Umbilical cord (tissue), 2 donors: Measurements from ENCODE around the gene TANK. TPM values are rescaled to one million over a fixed set of nuclear protein-coding genes. Genes with fewer than 3 reads are reported as not detected.
A peak's percentile ranks its signal among the peaks of the same experiment; 100 is the strongest.
"Not testable (repeated sequence)": the region's sequence is repeated elsewhere in the genome, so short reads cannot be mapped to it uniquely, and the experiment has no call there.

Experiments
- DNase-seq: peaks from one replicate; pipeline ENCODE4 v3.0.0-alpha.2; 2015; ENCODE audit warnings: low spot score
- total RNA-seq: library from RNA; depleted of rRNA; stranded (reverse); fragments of >200 nt; gene quantifications from one replicate; pipeline ENCODE4 v1.2.3, GENCODE V29; 2014; ENCODE audit warnings: low replicate concordance; ENCODE audit not compliant: insufficient read depth

The TANK gene
- total RNA-seq, result 134 TPM

DNA sequence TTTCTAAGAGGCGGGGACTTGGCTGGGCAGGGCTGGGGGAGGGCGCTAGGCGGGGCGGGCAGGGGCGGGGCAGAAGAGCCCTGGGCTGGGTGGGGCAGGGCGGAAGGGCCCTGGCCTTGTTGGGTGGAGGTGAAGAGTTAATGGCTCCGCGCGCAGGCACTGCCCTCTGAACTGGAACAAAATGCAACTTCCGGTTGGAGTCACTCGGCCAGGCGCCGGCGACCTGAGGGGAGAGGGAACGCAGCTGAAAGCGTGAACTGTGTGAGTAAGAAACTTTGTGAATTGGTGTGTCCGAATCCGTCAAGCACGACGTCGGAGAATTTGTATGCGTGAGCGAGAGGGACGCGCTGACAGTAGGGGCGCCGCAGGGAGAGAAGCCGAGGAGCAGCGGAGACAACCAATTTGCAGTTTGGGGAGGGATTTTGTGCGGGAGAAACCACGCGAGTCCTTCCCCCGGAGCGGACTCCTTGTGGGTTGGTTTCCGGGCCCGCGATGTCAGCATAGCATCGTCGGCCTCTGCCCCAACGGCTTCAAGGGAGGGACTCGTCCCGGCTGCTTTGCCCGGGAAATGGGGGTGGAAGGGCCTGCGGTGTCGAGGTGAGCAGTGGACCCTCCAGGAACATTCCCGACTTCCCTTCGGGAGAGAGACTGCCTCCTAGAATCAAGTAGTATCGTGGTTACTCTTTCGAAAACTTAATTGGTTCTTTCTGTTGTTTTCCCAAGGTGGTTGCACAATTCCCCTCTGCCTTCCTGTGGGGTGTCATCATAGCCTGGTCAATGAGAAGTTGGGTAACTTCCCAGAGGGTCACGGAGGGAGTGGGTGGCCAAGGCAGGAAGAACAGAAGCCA lies at the start of gene TANK:
Gene TANK (plus strand): TSS at position 203 of the 848 bp plus-strand sequence. CDS start 19,235 bp downstream, outside the sequence.
- peak; percentile 95 for DNase-seq

- no peak for DNase-seq
Observed at GRCh38 chr2:161111531-161111930, 48.7 kb upstream of the TANK start.

DNA sequence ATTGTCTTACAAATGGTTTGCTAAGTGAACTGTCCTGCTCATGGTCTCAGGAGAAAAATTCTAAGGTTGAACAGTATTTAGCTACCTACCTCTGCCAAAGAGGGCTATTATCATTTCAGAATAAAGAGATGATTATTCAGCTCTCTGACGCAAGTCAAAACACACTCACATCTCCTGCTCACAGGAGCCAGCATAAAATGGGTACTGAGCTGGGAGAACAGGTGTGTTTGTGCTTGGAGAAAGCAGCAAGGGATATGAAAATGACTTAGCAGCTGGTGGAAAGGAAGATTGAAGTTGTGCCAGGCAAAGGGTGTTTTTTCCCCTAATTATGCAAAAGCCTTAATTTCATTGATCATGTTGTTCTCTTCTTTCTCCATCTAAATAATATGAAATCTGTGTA lies 47.3 kb upstream of the TANK start:
- no peak for DNase-seq

GRCh38 chr2:161113693-161114575 lies 46.3 kb upstream of the TANK start:
- DNase-seq, result no peak

- no peak for DNase-seq
Observed at GRCh38 chr2:161115205-161115604, 45.0 kb upstream of the TANK start.

GRCh38 chr2:161115605-161116380 lies 44.4 kb upstream of the TANK start:
- peak; percentile 12 for DNase-seq

DNA sequence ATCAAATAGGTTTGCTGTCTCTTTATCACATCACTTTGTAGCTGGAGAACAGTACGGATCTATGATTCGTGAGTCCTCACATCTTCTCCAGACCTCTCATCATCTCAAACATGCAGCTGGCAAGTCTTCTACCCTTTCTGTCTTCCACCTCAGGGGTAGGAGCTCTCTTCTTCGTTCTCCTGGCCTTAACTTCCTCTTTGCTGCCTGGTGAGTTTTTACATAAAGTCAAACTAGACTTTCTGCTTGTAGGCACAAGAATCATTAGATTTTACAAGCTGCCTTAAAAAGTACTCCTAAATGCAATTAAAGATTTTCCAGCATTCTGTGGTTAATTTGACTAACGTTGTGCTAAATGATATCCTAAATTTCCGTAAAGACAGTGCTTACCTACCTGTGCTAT lies 43.7 kb upstream of the TANK start:
- DNase-seq, result no peak

DNA sequence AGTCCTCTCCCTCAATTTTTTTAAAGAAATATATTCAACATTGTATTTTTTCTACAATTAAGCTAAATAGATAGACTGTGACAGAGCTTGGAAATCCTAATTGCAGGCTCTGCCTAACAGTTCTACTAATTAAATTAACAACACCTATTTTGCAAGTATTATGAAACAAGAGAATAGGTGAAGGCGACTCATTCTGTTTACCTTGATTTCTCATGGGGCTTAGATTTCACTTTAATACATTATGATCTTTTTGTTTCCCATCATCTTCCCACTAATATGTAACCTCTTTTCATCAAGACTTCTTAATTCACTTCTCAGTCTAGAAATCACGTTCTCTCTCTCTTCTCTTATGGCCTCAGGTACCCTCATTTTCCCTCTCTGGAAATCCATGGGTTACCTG lies 42.7 kb upstream of the TANK start:
- no peak for DNase-seq

GRCh38 chr2:161118722-161119121 lies 41.5 kb upstream of the TANK start:
- DNase-seq, result no peak

DNA sequence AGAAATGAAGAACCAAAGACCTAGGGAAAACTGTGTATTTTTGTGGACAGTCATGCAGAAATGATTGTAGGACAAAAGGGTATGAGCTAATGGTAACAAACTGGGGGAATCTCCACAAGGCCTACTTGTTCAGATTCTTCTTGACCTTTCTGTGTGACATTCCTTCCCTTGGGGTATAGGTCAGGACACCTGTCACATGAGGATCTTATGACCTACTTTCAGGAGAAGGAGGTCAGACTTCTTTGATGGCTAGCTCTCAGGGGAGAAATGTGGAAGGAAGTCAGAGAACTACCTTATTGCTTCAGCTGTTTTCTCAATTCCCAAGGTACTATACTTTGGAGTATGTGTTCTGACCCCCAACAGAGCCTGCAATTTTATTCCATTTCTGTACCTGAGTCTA lies 40.7 kb upstream of the TANK start:
- DNase-seq, result no peak

DNA sequence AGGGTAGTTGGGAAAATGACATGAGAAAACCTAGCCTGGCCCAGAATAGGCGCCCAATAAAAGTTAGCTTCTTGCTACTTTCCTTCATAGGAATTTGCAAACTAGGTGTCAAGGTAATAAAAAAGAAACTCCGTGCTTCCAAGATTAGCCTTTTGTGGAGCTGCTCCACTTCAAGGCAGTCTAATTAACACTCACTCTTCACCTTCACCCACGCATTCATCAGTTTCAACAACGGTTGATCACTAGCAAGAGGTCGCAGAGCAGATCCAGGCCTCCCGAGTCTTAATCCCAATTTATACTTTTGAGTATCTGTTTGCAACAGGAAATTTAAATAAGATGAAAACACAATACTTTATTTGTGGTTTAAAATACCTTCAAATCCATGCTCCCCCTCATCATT lies 39.5 kb upstream of the TANK start:
- no peak for DNase-seq

DNA sequence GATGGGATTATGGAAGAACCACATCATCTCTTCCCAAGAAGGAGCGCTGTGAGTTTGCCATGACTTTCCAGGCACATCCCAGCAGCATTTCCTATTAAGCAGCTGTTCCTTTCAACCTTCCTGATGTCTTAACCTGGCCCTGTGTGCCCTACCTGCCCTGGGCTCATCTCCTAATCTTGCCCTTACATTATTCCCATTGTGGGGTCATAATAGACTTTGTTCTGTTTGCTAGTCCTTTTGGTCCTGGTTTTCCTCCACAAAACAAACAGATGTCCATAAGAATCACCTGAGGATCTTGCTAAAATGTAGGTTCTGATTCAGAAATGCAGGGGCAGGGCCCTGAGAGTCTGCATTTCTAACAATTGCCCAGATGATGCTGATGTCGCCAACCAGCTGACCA lies 38.6 kb upstream of the TANK start:
- DNase-seq, result no peak

DNA sequence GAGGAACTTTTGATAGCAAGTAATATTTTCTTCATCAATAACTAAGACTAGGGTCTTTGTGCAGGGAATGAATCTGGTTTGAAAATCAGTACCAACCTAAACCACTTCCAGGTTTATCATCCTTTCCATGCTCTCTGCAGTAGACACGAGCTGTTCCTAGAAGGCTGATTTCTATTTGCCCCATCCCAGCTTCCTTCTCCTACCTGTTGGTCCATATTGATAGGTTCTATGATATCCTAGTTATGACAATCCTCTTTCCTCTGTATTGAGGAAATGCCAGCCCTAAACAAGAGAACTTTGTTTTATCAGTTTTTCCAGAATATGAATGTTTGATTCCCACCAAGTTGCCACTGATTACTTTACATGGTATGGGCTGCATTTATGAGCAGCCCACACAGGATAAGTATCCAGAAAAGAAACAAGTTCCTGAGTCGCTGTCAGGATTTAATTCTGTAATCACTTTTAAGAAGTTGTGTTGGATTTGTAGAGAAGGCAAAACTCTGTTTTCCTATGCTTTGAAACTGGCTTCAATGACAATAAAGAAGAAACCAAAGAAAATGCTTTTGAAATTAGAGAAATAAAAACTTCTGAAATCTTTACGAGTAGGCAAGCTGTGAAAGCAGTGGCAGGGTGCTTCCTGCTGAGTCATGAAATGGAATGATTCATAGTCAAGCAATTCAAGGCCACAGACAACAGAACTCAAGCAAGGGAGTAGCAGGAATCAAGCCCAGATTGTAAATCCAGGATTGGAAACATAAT lies 37.3 kb upstream of the TANK start:
- peak; percentile 93 for DNase-seq

DNA sequence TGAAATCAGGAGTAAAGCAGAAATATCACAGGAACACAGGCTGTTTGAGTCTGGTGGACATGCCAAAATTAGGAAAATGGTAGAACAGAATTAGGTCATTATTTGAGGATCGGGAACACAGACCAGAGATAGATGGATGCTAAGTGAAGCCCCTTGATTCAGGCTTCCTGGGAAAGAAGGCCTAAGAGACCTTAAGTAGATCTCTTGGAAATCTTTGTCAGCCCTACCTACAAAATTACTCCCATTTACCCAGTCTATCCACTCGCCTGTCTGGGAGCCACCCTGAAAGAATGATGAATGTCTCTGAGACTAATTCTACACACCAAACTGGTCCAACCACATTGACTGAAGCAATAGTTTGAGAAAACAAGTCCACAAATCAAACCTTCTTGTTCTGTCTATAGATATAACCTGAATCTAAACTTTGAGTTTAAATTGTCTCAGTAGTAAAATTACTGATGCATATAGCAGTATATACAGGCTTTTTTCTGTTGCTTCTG lies 36.6 kb upstream of the TANK start:
- DNase-seq, result peak; percentile 77

- no peak for DNase-seq
Observed at GRCh38 chr2:161124201-161124600, 36.0 kb upstream of the TANK start.

GRCh38 chr2:161128885-161129284 lies 31.3 kb upstream of the TANK start:
- no peak for DNase-seq

DNA sequence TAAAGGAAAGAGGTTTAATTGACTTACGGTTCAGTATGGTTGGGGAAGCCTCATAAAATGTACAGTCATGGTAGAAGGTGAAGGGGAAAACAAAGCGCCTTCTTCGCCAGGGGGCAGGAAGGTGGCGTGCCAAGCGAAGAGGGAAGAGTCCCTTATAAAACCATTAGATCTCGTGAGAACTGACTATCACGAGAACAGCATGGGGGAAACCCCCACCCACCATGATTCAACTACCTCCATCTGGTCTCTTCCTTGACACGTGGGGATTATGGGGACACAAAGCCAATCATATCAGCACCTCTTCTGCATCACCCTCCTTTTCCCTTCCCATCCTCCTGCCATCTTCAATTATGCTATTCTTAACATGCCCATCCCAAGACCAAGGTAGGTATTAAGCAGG lies 29.9 kb upstream of the TANK start:
- no peak for DNase-seq

DNA sequence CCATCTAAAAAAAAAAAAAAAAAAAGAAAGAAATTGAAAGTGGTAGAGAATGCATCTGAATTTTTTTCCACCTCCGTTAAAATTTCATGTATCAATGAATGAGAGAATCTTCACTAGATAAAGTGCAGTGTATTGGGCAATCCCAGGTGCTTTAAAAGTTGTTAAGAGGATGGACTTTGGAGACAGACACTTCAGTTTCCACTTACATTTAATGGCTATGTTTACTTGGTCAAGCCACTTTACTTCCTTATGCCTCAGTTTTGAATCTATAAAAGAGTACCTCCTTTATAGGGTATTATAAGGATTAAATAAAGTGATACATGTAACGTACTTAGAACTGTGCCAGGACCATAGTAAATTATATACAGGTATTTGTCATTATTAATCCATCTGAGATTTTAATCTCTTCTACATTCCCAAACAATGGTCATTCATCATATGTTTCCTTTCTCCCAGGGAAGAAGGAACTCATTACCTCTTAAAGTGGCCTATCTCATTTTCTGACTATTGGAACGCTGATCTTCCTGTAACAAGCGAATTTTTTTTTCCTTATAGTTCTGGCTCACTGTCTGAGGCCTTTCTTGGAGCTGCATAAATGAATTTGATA lies 29.1 kb upstream of the TANK start:
- no peak for DNase-seq

DNA sequence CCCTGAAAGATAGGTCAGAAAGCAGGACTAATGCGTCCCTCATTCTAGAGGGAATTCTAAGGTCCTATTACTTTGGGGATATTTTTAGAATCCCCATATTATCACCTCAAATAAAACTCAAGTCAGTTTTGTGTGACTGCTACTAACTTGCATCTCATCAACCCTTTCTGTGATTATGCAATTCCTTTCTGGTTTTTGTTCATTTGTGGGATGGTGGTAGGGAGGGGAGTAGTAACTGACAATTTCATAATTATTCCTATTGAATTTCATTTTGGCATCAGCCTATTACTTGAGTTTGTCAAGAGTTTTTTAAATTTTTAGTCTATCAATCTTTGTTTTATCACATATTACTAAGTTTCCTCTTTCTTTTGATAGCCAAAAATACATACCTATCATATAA lies 28.4 kb upstream of the TANK start:
- DNase-seq, result no peak

- not testable (repeated sequence) for DNase-seq
Observed at GRCh38 chr2:161132384-161132783, 27.8 kb upstream of the TANK start.
